GM21529 (cell line): Measurements from ENCODE around the gene NAGK.
"Not testable (repeated sequence)": the region's sequence is repeated elsewhere in the genome, so short reads cannot be mapped to it uniquely, and the experiment has no call there.

Experiments used
- ATAC-seq: cut with Tn5 transposase; IDR thresholded peaks from one replicate; pipeline ENCODE4 v1.9.1; 2021; ENCODE audit not compliant: unreplicated experiment

Gene NAGK

GRCh38 chr2:71103809-71104208 lies 35.4 kb downstream of the NAGK start:
- ATAC-seq = no peak

GRCh38 chr2:71106463-71106862 lies 38.0 kb downstream of the NAGK start:
- not testable (repeated sequence) for ATAC-seq

- no peak for ATAC-seq
Measured at GRCh38 chr2:71108091-71108490, 39.6 kb downstream of the NAGK start.

GRCh38 chr2:71113843-71114242 lies 45.4 kb downstream of the NAGK start:
- no peak for ATAC-seq

GRCh38 chr2:71117063-71117462 lies 48.6 kb downstream of the NAGK start:
- ATAC-seq = no peak

- no peak for ATAC-seq
Measured at GRCh38 chr2:71120195-71120594, 51.7 kb downstream of the NAGK start.

GRCh38 chr2:71121479-71121878 lies 53.0 kb downstream of the NAGK start:
- no peak for ATAC-seq

GRCh38 chr2:71122387-71123298 lies 54.2 kb downstream of the NAGK start:
- no peak for ATAC-seq

GRCh38 chr2:71125506-71126294 lies 57.3 kb downstream of the NAGK start:
- ATAC-seq = no peak

GRCh38 chr2:71126957-71127356 lies 58.5 kb downstream of the NAGK start:
- ATAC-seq = no peak
